PFSK-1 (cell line): ENCODE data around the gene ST7.

Source experiments
- FOXP2 ChIP-seq: optimal IDR thresholded peaks from 2 replicates; pipeline ENCODE3; 2011; ENCODE audit warnings: borderline replicate concordance, control low read depth, inconsistent platforms; ENCODE audit not compliant: insufficient read depth; ENCODE audit errors: extremely low read length, extremely low read depth
- POLR2AphosphoS5 ChIP-seq: IDR thresholded peaks from 2 replicates; pipeline ENCODE4 v1.6.1; 2012; ENCODE audit warnings: low read depth, mild to moderate bottlenecking, control low read depth, low read length, moderate library complexity
- SIN3A ChIP-seq: IDR thresholded peaks from 2 replicates; pipeline ENCODE4 v1.6.1; 2012; ENCODE audit warnings: mild to moderate bottlenecking, low read length, moderate library complexity, borderline replicate concordance; ENCODE audit not compliant: insufficient read depth
- TAF1 ChIP-seq: IDR thresholded peaks from 2 replicates; pipeline ENCODE4 v1.6.1; 2012; ENCODE audit warnings: low read length, control low read depth, borderline replicate concordance; ENCODE audit not compliant: insufficient read depth
- TF ChIP-seq, protein P1 (sequence below), 2 experiments: IDR thresholded peaks; 2 replicates each; pipeline versions ENCODE4 v1.6.1 to v1.8.0; 2011 to 2012; ENCODE audit warnings: low read depth in 2 of 2, low read length in 2 of 2, control low read depth in 1 of 2, inconsistent platforms in 1 of 2, mild to moderate bottlenecking in 1 of 2, moderate library complexity in 1 of 2; ENCODE audit not compliant: insufficient read depth in 1 of 2

Gene ST7

DNA sequence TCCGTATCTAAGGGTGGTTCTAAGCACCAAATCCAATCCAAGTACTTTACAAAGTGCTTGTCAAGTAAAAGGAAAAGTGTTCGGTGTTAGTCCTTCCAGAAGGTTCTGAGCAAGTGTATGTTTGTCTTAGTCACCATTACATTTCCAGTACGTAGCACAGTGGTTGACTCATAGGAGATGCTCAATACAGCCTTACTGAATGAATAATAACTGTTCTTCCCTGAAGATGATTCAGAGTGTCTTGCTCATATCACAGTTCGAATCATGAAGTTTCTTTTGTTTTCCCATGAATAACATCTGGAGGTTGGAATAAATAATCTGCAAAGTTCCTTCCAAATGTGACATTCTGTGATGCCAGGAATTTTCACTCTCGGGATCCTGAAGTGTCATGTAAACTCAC is 316.1 kb downstream of the ST7 start:
- TF ChIP-seq POLR2AphosphoS5 = no peak
- TF ChIP-seq SIN3A = no peak
- no peak for TF ChIP-seq TAF1
- no peak for TF ChIP-seq FOXP2
- TF ChIP-seq, protein P1, sequence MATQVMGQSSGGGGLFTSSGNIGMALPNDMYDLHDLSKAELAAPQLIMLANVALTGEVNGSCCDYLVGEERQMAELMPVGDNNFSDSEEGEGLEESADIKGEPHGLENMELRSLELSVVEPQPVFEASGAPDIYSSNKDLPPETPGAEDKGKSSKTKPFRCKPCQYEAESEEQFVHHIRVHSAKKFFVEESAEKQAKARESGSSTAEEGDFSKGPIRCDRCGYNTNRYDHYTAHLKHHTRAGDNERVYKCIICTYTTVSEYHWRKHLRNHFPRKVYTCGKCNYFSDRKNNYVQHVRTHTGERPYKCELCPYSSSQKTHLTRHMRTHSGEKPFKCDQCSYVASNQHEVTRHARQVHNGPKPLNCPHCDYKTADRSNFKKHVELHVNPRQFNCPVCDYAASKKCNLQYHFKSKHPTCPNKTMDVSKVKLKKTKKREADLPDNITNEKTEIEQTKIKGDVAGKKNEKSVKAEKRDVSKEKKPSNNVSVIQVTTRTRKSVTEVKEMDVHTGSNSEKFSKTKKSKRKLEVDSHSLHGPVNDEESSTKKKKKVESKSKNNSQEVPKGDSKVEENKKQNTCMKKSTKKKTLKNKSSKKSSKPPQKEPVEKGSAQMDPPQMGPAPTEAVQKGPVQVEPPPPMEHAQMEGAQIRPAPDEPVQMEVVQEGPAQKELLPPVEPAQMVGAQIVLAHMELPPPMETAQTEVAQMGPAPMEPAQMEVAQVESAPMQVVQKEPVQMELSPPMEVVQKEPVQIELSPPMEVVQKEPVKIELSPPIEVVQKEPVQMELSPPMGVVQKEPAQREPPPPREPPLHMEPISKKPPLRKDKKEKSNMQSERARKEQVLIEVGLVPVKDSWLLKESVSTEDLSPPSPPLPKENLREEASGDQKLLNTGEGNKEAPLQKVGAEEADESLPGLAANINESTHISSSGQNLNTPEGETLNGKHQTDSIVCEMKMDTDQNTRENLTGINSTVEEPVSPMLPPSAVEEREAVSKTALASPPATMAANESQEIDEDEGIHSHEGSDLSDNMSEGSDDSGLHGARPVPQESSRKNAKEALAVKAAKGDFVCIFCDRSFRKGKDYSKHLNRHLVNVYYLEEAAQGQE (IDR thresholded peaks at IDR 0.05; ENCODE audit: insufficient read depth in 1 of 2, low read depth in 2 of 2, low read length in 2 of 2) = no peak

DNA sequence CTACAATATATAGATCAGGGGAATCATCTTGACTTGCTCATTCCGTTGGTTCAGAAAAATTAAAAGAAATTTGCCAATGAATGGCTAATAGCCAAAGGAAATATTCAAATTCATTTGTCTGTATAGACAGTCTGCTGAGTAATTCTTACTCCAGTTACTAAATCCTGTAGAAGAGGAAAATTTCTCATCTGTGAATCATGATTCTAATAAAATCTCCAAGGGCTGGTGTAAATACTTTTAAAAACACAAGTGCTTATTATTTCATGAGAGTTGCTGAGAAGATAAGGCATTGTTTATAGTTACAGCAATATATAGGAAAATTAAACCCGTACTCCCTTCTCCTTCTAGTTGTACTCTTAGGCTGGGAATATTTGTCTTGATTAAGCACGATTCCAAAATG is 316.6 kb downstream of the ST7 start:
- TF ChIP-seq, protein P1 (IDR thresholded peaks at IDR 0.05; ENCODE audit: insufficient read depth in 1 of 2, low read depth in 2 of 2, low read length in 2 of 2) = no peak
- TF ChIP-seq SIN3A (no peak), FOXP2 (no peak), TAF1 (no peak), POLR2AphosphoS5 (no peak)

- no peak for TF ChIP-seq FOXP2
- TF ChIP-seq SIN3A = no peak
Observed at GRCh38 chr7:117270371-117270770, 317.1 kb downstream of the ST7 start.

DNA sequence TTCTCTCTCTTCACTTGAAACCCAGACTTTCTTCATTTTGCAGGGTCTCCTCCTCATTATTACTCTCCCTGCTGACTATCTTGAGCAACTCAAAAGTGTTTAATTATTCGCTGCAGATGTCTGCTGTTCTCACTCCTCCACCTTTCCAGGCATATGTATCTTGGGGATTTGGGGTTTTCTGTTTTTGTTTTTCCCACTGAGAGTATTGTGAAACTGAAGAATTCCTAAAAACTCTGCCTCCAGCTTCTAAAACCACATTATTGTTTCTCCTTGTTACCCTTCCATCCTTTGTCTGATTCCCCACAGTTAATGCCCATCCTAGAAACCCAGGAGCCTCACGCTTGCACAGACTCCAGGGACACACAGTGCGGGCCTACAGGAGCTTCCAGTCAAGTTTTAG is 318.3 kb downstream of the ST7 start:
- TF ChIP-seq POLR2AphosphoS5 (no peak), TAF1 (no peak), SIN3A (no peak), FOXP2 (no peak)
- TF ChIP-seq, protein P1 (IDR thresholded peaks at IDR 0.05; ENCODE audit: insufficient read depth in 1 of 2, low read depth in 2 of 2, low read length in 2 of 2) = no peak

DNA sequence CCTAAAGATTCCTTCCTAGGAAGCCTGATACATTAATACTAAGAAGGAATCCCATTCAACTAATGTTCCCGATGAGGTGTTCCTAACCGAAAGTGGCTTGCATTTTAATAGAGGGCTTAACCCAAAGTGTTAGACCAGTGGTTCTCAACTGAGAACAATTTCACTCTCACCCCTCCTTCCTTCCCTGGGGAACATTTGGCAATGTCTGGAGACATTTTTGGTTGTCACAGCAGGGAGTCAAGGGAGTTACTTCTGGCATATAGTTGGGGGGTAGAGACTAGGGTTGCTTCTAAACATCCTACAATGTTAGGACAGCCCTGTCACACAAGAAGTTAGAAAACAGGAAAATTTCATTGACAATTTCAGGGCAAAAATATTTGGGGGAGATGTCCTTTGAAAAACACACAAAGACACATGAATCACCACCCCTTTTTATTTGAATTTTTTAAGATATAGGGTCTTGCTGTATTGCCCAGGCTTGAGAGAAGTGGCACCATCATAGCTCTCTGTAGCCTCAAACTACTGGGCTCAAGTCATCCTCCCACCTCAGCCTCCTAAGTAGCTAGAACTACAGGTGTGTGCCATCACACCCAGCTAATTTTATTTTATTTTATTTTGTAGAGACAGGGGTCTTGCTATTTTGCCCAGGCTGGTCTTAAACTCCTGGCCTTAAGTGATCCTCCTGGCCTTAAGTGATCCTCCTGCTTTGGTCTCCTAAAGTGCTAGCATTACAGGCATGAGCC is 318.9 kb downstream of the ST7 start:
- no peak for TF ChIP-seq TAF1
- no peak for TF ChIP-seq POLR2AphosphoS5
- no peak for TF ChIP-seq SIN3A
- TF ChIP-seq, protein P1 (IDR thresholded peaks at IDR 0.05; ENCODE audit: insufficient read depth in 1 of 2, low read depth in 2 of 2, low read length in 2 of 2) = no peak
- no peak for TF ChIP-seq FOXP2
